HG03097 (cell line): ENCODE data around the gene SYVN1.

Source experiments
- ATAC-seq: cut with Tn5 transposase; IDR thresholded peaks from one replicate; pipeline ENCODE4 v1.9.1; 2021; ENCODE audit not compliant: unreplicated experiment, low FRiP score

SYVN1 gene

DNA sequence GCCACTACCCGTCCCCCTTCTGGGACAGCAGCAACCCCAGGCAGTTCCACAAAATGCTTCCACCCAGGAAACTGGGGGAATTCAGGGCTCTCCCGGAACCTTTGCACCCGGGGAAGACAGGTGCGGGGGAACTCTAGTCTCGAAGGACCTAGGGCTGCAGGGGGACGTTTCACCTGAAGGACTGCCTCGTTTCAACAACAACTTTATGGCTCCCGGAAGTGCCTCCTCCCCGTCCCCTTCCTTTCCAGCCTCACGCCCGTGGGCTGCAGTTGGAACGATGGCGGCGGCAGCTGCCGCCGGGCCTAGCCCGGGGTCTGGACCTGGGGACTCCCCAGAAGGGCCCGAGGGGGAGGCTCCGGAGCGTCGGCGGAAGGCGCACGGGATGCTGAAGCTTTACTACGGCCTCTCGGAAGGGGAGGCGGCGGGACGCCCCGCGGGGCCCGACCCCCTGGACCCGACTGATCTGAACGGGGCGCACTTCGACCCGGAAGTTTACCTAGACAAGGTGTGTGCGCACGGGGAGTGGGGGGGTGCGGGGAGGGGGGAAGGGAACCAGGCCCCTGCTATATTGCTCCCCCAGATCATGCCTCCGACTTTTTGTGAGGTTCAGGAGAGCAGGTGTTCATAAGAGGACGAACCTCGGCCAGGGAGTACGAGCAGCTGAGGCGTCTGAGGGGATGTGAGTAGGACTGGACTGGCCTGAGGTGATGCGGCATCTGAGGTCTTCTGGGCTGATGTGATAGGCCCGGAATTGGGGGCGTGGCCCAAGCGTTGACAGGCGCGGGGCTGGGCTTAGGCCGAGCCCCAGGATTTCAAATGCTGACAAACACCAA lies 38.1 kb downstream of the SYVN1 start, which contains the start of gene VPS51:
TSS of gene VPS51 (plus strand) at position 241 of the 833 bp plus-strand sequence. CDS start at position 278, 37 bp downstream.
- ATAC-seq: peak; percentile 72

DNA sequence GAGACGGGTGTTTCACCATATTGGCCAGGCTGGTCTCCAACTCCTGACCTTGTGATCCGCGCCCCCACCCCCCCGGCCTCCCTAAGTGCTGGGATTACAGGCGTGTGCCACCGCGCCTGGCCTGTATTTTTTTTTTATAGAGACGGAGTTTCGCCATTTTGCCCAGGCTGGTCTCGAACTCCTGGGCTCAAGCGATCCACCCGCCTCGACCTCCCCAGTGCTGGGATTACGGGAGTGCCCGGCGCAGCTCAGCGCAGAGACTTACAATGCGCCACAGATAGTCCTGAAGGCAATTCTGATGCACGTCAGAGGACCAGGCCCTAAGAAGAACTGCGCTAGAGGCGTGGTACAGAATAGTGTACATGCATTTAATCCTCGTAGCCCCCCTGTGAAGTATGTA lies 38.9 kb downstream of the SYVN1 start:
- no peak for ATAC-seq

DNA sequence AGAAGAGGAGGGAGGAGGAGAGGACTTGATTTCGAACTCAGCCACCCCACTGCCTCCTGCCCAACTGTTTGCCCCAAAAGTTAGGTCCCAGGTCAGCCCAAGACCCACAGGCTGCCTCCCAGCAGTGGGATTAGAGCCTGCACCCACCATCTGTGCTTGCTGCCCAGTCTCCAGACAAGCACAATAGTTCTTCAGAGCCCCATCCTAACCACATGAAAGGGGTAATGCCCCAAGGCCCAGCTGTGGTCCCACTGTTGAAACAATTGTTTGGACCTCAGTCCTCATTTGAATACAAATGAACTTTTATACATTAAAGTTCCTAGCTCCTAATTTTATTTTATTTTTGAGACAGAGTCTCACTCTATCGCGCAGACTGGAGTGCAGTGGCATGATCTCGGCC lies 43.7 kb downstream of the SYVN1 start:
- no peak for ATAC-seq

DNA sequence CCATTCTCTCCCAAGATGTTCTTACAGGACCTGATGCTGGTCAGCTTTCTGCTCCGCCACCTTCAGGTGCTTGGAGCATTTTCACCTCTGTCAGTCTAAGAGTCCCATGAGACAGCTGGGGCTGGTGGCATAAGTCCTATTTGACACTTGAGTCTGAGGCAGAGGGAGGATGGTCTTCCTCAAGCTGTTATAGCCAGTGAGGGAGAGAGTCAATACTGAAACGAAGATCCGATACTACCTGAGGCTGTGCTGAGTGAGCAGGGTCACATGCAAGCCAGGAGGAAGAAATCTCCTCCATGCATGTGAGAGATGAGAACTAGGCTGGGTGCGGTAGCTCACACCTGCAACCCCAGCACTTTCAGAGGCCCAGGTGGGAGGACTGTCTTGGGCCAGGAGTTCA lies 44.7 kb downstream of the SYVN1 start:
- no peak for ATAC-seq

DNA sequence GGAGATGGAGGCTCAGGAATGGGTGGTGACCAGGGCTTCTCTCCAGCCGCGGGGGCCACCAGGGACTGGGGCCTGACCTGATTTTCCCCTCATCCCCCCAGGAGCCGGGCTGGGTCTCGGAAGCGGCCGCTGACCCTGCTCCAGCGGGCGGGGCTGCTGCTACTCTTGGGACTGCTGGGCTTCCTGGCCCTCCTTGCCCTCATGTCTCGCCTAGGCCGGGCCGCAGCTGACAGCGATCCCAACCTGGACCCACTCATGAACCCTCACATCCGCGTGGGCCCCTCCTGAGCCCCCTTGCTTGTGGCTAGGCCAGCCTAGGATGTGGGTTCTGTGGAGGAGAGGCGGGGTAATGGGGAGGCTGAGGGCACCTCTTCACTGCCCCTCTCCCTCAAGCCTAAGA lies 46.5 kb downstream of the SYVN1 start:
- no peak for ATAC-seq

DNA sequence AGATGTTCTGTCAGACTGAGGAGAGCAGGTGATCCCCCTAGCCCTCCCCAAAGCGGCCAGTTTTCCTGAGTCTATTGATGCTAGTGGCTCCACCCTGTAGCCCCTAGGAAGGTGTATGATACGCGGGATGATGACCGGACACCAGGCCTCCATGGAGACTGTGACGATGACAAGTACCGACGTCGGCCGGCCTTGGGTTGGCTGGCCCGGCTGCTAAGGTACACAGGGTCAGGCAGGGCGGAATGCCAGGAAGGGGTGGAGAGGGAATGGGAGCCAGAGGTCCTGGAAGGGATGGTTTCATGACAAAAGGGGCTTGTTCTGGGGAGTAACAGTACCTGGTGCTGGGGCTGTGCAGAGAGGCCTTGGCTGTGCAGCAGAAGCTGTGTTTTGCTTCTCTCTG lies 47.1 kb downstream of the SYVN1 start:
- ATAC-seq: no peak

DNA sequence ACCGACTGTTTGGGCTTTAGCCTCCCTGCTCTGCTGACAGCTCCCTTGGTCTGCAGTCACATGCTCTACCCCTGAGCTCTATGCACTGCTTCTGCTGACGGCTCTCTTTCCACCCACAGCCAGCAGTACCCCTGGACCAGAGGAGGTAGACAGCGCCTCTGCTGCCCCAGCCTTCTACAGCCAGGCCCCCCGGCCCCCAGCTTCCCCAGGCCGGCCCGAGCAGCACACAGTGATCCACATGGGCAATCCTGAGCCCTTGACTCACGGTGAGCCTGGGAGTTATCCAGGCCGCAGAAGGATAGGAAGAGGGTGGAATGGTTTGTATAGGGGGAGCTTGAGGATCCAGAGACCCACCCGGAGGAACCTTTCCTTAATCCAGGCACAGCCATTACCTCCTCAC lies 47.5 kb downstream of the SYVN1 start:
- no peak for ATAC-seq

DNA sequence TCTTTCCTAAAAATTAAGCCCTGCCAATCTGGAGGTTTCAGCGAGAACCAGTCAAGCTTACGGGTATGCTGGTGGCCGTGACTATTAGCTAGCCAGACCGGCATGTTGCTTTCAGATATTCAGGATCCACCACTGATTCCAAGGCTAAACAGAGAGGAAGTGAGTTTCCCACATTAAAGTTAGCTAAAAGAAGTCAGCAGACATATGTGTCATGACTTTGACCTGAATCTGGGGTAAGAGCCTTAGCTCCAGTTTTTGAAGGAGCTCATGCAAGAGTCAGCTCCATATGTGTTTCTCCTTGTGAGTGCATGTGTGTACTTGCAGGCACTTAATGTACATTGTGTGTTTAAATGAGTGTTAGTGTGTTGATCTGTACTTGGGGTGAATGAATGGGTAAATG lies 48.9 kb downstream of the SYVN1 start:
- ATAC-seq: no peak

DNA sequence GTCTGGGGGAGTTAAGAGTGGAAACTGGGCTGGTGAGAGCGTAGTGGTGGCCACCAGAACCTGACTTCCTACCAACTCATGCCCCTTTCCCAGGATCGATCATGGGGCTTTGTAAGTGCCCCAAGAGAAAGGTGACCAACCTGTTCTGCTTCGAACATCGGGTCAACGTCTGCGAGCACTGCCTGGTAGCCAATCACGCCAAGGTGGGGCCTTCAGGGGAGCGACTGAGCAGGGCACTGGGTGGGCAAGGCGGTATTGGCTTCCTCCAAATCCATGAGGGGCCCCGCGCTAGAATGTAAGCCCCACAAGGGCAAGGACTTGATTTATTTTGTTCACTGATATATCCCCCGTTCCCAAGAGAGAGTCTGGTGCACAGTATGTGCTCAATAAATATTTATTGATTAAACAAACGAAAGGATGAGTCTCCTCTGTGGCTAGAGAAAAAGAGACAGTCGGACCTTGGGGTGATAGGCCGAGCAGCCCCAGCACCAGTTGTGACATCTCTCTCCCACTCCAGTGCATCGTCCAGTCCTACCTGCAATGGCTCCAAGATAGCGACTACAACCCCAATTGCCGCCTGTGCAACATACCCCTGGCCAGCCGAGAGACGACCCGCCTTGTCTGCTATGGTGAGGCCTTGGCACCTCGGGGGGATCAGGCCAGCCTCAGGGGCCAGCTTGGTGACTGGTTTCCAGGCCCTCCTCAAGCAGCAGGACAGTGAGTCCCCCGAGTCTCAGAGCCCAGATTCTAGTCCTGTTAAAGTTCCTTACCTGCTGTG lies 49.5 kb downstream of the SYVN1 start:
- no peak for ATAC-seq

DNA sequence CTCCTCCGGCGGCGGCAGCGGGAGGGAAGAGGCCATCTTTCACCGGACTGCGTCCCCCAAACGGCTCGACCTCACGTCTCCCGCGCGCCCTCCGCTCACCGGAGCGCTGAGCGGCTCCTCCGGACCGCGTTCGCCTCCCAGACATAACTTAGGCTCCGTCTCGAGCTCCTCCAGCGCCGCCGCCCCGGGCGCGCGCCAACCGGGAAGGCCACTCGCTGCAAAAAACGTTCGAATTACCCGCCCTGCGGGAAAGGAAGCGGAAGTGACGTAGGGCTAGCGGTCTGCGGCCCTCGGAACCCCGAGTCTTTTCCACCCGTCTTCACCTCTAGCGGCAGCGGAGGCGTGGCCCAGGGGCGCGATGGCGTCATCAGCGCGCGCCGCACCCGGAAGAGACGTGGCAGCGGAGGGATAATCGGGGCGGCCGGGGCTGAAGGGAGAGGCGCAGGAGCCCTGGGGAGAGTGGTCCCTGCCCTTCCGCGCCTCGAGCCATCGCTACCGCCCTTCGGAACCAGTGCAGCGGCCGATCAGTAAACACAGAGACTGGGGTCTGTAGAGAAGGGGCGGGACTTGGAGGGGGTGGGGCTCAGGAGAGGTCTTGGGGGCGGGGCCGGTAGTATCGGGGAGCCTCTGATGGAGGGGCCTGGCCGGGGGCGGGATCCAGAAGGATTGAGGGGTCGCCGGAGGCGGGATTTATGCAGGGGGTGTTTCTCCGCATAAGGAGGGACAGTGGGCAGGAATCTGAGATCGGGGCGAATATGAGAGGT lies 50.3 kb downstream of the SYVN1 start, which contains the start of the genes CDCA5 and ZFPL1:
TSS of gene CDCA5 (minus strand) at position 207 of the 764 bp plus-strand sequence. CDS start at position 145, 62 bp downstream.
TSS of gene ZFPL1 (plus strand) at position 389 of the 764 bp plus-strand sequence. CDS start 477 bp downstream, outside the sequence.
- ATAC-seq: peak; percentile 73

DNA sequence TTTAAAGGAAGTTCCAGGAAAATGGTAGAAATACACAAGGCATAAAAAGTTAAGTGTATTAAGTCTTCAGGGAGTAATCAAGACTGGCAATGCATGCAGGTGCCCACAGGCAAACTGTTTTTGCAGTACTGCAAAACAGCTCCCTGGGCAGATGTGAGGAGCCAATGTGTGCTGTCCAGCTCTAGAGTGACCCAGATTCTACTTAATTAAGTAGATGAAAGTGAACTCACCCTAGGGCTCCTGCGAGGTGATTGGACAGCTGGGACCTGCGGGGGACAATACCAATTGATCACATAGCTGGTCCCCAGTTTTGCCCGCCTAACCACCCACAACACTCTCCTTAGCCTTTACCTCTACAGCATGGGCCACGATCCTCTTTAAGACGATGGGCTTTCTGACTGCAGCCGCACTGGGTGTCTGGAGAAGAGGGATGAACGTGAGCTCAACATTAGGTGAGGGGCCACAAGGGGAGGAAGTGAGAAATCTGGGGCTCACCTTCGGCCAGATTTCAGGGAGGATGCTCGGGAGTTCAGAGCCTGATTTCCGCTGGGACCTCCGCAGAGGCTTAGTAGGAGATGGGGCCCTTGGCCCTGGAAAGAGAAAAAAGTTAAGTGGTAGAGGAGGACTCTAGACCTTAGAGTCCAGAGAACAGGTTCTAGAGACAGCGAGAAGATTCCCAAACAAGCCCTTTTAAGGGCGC lies 51.0 kb downstream of the SYVN1 start:
- peak; percentile 22 for ATAC-seq

DNA sequence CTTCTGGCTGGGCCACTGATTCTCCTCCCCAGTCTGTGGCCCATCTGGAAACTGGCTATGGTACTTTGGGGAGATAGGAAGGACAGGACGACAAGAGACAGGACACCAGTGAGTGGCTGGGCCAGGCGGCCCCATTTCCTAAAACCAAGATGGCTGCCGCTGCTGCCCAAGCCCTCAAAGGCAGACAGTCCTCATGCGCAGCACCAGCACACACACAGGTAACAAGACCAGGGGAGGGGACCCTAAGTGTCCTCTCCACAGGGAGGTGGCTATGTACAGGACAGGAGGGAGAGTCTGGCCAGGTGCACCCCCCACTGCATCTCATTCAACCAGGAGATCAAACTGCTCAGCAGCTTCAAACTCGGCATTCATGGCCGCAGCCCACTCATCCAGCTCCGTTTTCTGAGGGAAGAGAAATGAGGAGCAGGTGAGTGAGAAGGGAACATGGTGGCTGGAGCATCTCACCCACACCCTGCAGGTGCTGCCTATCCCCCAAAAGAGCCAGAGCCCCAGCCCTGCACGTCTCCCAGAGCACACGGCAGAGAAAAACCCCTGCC lies 55.5 kb downstream of the SYVN1 start:
- ATAC-seq: no peak

DNA sequence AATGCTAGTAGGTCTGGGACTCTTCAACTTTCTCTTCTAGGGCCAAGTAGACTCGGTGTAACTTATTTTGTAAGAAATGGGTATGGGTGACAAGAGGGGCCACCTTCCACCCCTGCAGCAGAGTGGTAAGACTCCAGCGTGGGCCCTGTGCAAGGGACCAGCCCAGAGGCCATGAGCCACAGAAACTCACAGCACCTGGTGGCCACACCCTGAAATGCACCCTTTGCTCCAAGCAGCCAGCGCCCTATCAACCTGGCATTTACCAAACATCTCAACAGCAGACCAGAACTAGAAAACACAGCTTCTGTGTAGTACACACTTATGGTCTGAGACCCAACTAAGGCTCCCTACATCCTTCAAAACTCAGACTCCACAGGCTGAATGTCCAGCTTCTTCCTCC lies 56.2 kb downstream of the SYVN1 start:
- ATAC-seq: no peak

DNA sequence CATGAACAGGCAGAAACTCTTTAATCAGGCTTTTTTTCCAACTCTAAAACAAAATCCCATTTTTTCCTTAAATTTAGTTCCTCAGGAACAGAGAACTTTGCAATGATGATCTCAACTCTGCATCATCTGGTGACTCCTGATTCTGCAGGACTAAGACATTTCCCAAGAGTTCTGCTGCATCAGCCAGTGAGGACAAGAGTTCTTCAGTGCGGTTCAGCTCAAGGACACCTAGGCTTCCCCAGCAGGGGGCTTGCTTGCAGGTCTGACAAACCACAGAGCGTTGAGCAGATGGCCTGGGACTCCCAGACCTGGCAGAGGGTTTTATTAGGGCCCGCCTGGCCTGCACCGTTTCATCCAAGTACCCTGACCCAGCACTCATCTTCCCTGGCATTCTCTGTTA lies 56.9 kb downstream of the SYVN1 start:
- no peak for ATAC-seq
